Gastroesophageal sphincter (tissue), 4 donors: ENCODE data around the gene ESPNL. TPM values are rescaled to one million over a fixed set of nuclear protein-coding genes. Genes with fewer than 3 reads are reported as not detected.

Experiments used
- ATAC-seq: fragments of 150-250 bp; one replicate; pipeline ENCODE4 v1.9.1; 2016; ENCODE audit warnings: mild to moderate bottlenecking, moderate library complexity
- H3K27ac ChIP-seq, 4 donors: fragments of 200-600 bp; sonication (generic) in 3 of 4; 1 replicate in 3 of 4; 2 replicates in 1 of 4; pipeline ENCODE4 v1.5.1; 2016 to 2019
- H3K27me3 ChIP-seq: fragments of 200-600 bp; sonication (generic); one replicate; pipeline ENCODE4 v1.5.1; 2019
- H3K36me3 ChIP-seq, 2 donors: fragments of 200-600 bp; sonication (generic); one replicate each; pipeline ENCODE4 v1.5.1; 2019; ENCODE audit warnings: control low read depth in 1 of 2
- H3K4me1 ChIP-seq, 3 donors: fragments of 200-600 bp; sonication (generic); 1 replicate in 2 of 3; 2 replicates in 1 of 3; pipeline ENCODE4 v1.5.1; 2016 to 2019; ENCODE audit warnings: control low read depth in 2 of 3
- H3K4me3 ChIP-seq, 2 donors: fragments of 200-600 bp; sonication (generic); one replicate each; pipeline ENCODE4 v1.5.1; 2019; ENCODE audit warnings: mild to moderate bottlenecking in 1 of 2, moderate library complexity in 1 of 2
- H3K9me3 ChIP-seq, 3 donors: fragments of 200-600 bp; sonication (generic); one replicate each; pipeline ENCODE4 v1.5.1; 2017 to 2019; ENCODE audit warnings: control low read depth in 2 of 3
- CTCF ChIP-seq, 4 experiments: fragments of 200-600 bp in 2 of 4; fragments of 450-650 bp in 2 of 4; sonication (generic) in 1 of 4; IDR thresholded peaks; one replicate each; pipeline ENCODE4 v1.5.1; 2017 to 2019; ENCODE audit warnings: antibody characterized with exemption in 4 of 4, mild to moderate bottlenecking in 2 of 4, moderate library complexity in 2 of 4
- EP300 ChIP-seq: sonication (generic); formaldehyde crosslinking; IDR thresholded peaks from one replicate; pipeline ENCODE4 v1.6.1; 2017; ENCODE audit warnings: antibody characterized with exemption, mild to moderate bottlenecking
- POLR2A ChIP-seq, 2 donors: fragments of 450-650 bp; IDR thresholded peaks; one replicate each; pipeline ENCODE4 v1.6.1; 2017; ENCODE audit warnings: antibody characterized with exemption in 2 of 2, mild to moderate bottlenecking in 2 of 2, moderate library complexity in 1 of 2
- POLR2AphosphoS5 ChIP-seq: sonication (generic); formaldehyde crosslinking; IDR thresholded peaks from one replicate; pipeline ENCODE4 v1.6.1; 2017; ENCODE audit warnings: antibody characterized with exemption
- WGBS, 2 donors: methylation state at CpG; one replicate each; pipeline ENCODE4 v1.1.5; 2018; ENCODE audit warnings: low coverage in 1 of 2; 5-methylcytosine and 5-hydroxymethylcytosine counted together
- total RNA-seq, 4 donors: library from RNA; depleted of rRNA; stranded (reverse); fragments of >200 nt; gene quantifications; one replicate each; pipeline ENCODE4 v1.1.0, GENCODE V29; 2016

Gene ESPNL
- total RNA-seq, 4 donors from 2014 or later, result 0.12 to 3.4 (median 0.31) TPM; not detected in 1

GRCh38 chr2:238107525-238108422 is 7.6 kb downstream of the ESPNL start:
- Histone ChIP-seq H3K9me3 (peaks cover 0 to 7% (median 0%) of the 10 kb centered on the region in 3 donors), H3K4me1 (no peaks in the 10 kb centered on the region), H3K4me3 (no peak overlapping the region), H3K36me3 (no peaks in the 10 kb centered on the region), H3K27me3 (peaks cover 8% of the 10 kb centered on the region), H3K27ac (no peak overlapping the region)
- ATAC-seq, result no peak
- 80 to 96% methylated on average over 8 to 11 of the region's 28 CpGs for WGBS, 2 donors
- TF ChIP-seq EP300 (no peak), POLR2AphosphoS5 (no peak), CTCF (IDR thresholded peaks at IDR 0.05) (no peak), POLR2A (IDR thresholded peaks at IDR 0.05) (no peak)

GRCh38 chr2:238108423-238109183 is 8.5 kb downstream of the ESPNL start:
- TF ChIP-seq EP300 (no peak), POLR2AphosphoS5 (no peak), CTCF (IDR thresholded peaks at IDR 0.05) (no peak), POLR2A (IDR thresholded peaks at IDR 0.05) (no peak)
- Histone ChIP-seq H3K9me3 (peaks cover 0 to 9% (median 0%) of the 10 kb centered on the region in 3 donors), H3K27me3 (peaks cover 8% of the 10 kb centered on the region), H3K4me1 (no peaks in the 10 kb centered on the region), H3K4me3 (no peak overlapping the region), H3K36me3 (no peaks in the 10 kb centered on the region), H3K27ac (no peak overlapping the region)
- 95 to 100% methylated on average over 3 of the region's 19 CpGs for WGBS, 2 donors
- ATAC-seq, result no peak

GRCh38 chr2:238113611-238114010 is 13.5 kb downstream of the ESPNL start:
- Histone ChIP-seq H3K9me3 (peaks cover 0 to 9% (median 0%) of the 10 kb centered on the region in 3 donors), H3K27ac (no peak overlapping the region), H3K4me3 (no peak overlapping the region), H3K36me3 (no peaks in the 10 kb centered on the region), H3K4me1 (no peaks in the 10 kb centered on the region), H3K27me3 (peaks cover 20% of the 10 kb centered on the region)
- no peak for ATAC-seq
- WGBS, 2 donors, result 96 to 97% methylated on average over 5 to 10 of the region's 13 CpGs
- no peak for TF ChIP-seq EP300
- TF ChIP-seq CTCF (IDR thresholded peaks at IDR 0.05), result no peak
- no peak for TF ChIP-seq POLR2A (IDR thresholded peaks at IDR 0.05)
- no peak for TF ChIP-seq POLR2AphosphoS5

GRCh38 chr2:238114331-238114841 is 14.2 kb downstream of the ESPNL start:
- no peak for ATAC-seq

More at GRCh38 chr2:238114331-238114841, 14.2 kb downstream of the ESPNL start:
- WGBS, 2 donors, result 87% methylated on average over 3 of the region's 16 CpGs; no CpG with 5 or more reads in 1 of the 2 donors
- H3K4me3 ChIP-seq, result no peak overlapping the region
- H3K27ac ChIP-seq, result no peak overlapping the region
- no peaks in the 10 kb centered on the region for H3K36me3 ChIP-seq
- H3K27me3 ChIP-seq, result peaks cover 20% of the 10 kb centered on the region
- no peak for TF ChIP-seq EP300
- no peak for TF ChIP-seq CTCF (IDR thresholded peaks at IDR 0.05)
- no peak for TF ChIP-seq POLR2A (IDR thresholded peaks at IDR 0.05)
- no peak for TF ChIP-seq POLR2AphosphoS5
- no peaks in the 10 kb centered on the region for H3K4me1 ChIP-seq
- peaks cover 0 to 9% (median 0%) of the 10 kb centered on the region in 3 donors for H3K9me3 ChIP-seq
